ENCODE data around the gene DBX1.
A peak's percentile ranks its signal among the peaks of the same experiment; 100 is the strongest.

The DBX1 gene

GRCh38 chr11:20120134-20120925 is 39.9 kb downstream of the DBX1 start:
- DNase-seq = no peak

GRCh38 chr11:20119315-20119714 is 41.0 kb downstream of the DBX1 start:
- DNase-seq = no peak

GRCh38 chr11:20118209-20118608 is 42.1 kb downstream of the DBX1 start:
- DNase-seq = no peak

GRCh38 chr11:20117291-20117690 is 43.0 kb downstream of the DBX1 start:
- no peak for DNase-seq

GRCh38 chr11:20116825-20117224 is 43.5 kb downstream of the DBX1 start:
- no peak for DNase-seq

- no peak for DNase-seq
Observed at GRCh38 chr11:20114588-20114987, 45.7 kb downstream of the DBX1 start.

- DNase-seq = no peak
Observed at GRCh38 chr11:20113149-20113438, 47.2 kb downstream of the DBX1 start.

- no peak for DNase-seq
Observed at GRCh38 chr11:20112291-20113148, 47.8 kb downstream of the DBX1 start.

GRCh38 chr11:20111871-20112270 is 48.4 kb downstream of the DBX1 start:
- no peak for DNase-seq

- DNase-seq = peak; percentile 54
Observed at GRCh38 chr11:20110908-20111669, 49.2 kb downstream of the DBX1 start.

GRCh38 chr11:20109731-20110445 is 50.4 kb downstream of the DBX1 start:
- DNase-seq = no peak
